Endothelial cell of umbilical vein (primary cell): Measurements from ENCODE around the gene NARS2. TPM values are rescaled to one million over a fixed set of nuclear protein-coding genes. Genes with fewer than 3 reads are reported as not detected.

Experiments
- BruUV-seq: library from RNA; stranded (reverse); fragments of 400-500 nt; replicated peaks from 2 replicates; lab custom pipeline; 2021; lab: Mats Ljungman, UMichigan
- CTCF ChIA-PET: fragments of 300-600, 350-600 bp; sonication (Branson Sonifier 250); formaldehyde crosslinking; loops from one replicate; lab custom pipeline; 2021; ENCODE audit warnings: antibody characterized with exemption, inconsistent platforms; lab: Charles Lee
- POLR2A ChIA-PET: fragments of 300-600, 350-600 bp; sonication (Branson Sonifier 250); formaldehyde crosslinking; loops from one replicate; lab custom pipeline; 2021; ENCODE audit warnings: antibody characterized with exemption, inconsistent platforms; lab: Charles Lee
- DNase-seq: peaks from one replicate; pipeline ENCODE4 v3.0.0-alpha.2; 2011; ENCODE audit warnings: low read depth, low spot score
- FAIRE-seq: peaks from 2 replicates; lab custom pipeline; 2011; peaks lifted over from hg19 to GRCh38; lab: Jason Lieb, UNC
- H2AFZ ChIP-seq: 2 replicates; pipeline ENCODE4 v1.6.0; 2012; ENCODE audit warnings: low read depth, low read length, control low read depth, inconsistent platforms
- H3K27ac ChIP-seq: 2 replicates; pipeline ENCODE4 v1.5.1; 2011; ENCODE audit warnings: low read depth, mild to moderate bottlenecking, control low read depth, low read length, moderate library complexity; ENCODE audit not compliant: insufficient read depth
- H3K27me3 ChIP-seq, 2 experiments: 2 replicates each; pipeline versions ENCODE4 v1.6.0 to v1.6.1; 2011; ENCODE audit warnings: low read length in 2 of 2, mixed read lengths in 1 of 2; ENCODE audit not compliant: control insufficient read depth in 2 of 2, insufficient read depth in 2 of 2
- H3K36me3 ChIP-seq, 2 experiments: 2 replicates in 1 of 2; 3 replicates in 1 of 2; pipeline ENCODE4 v1.5.1; 2011; ENCODE audit warnings: low read length in 2 of 2, mild to moderate bottlenecking in 1 of 2, moderate library complexity in 1 of 2; ENCODE audit not compliant: control insufficient read depth in 2 of 2, insufficient read depth in 2 of 2; ENCODE audit errors: extremely low read depth in 1 of 2
- H3K4me1 ChIP-seq: 3 replicates; pipeline ENCODE4 v1.5.1; 2011; ENCODE audit warnings: mild to moderate bottlenecking, low read length; ENCODE audit not compliant: control insufficient read depth, insufficient read depth; ENCODE audit errors: extremely low read depth
- H3K4me2 ChIP-seq: 2 replicates; pipeline ENCODE4 v1.6.1; 2011; ENCODE audit warnings: low read length, control low read depth, mixed read lengths; ENCODE audit not compliant: insufficient read depth
- H3K4me3 ChIP-seq, 3 experiments: fragments of 200-600 bp in 1 of 3; sonication (generic), shearing (Covaris generic) in 1 of 3; replicated peaks in 1 of 3; 2 replicates each; pipeline ENCODE4 v1.5.1; 2011 to 2016; ENCODE audit warnings: control low read depth in 3 of 3, low read length in 3 of 3, mild to moderate bottlenecking in 2 of 3, inconsistent platforms in 1 of 3, low read depth in 1 of 3, moderate library complexity in 1 of 3; ENCODE audit not compliant: insufficient read depth in 1 of 3
- H3K79me2 ChIP-seq: 2 replicates; pipeline ENCODE4 v1.6.0; 2012; ENCODE audit warnings: low read length, inconsistent platforms; ENCODE audit not compliant: control insufficient read depth, insufficient read depth
- H3K9ac ChIP-seq: replicated peaks from 2 replicates; pipeline ENCODE3; 2011; ENCODE audit warnings: low read length, control low read depth; ENCODE audit not compliant: insufficient read depth; ENCODE audit errors: extremely low read depth
- H3K9me1 ChIP-seq: replicated peaks from 3 replicates; pipeline ENCODE4 v1.6.0; 2011; ENCODE audit warnings: mild to moderate bottlenecking, low read length; ENCODE audit not compliant: control insufficient read depth, insufficient read depth; ENCODE audit errors: extremely low read depth
- H3K9me3 ChIP-seq: replicated peaks from 2 replicates; pipeline ENCODE4 v1.5.1; 2012; ENCODE audit warnings: low read length, inconsistent platforms; ENCODE audit not compliant: control insufficient read depth, insufficient read depth
- H4K20me1 ChIP-seq: replicated peaks from 2 replicates; pipeline ENCODE3; 2011; ENCODE audit warnings: mild to moderate bottlenecking, low read length; ENCODE audit not compliant: control insufficient read depth, insufficient read depth; ENCODE audit errors: extremely low read depth
- EZH2 ChIP-seq: IDR thresholded peaks from 2 replicates; pipeline ENCODE4 v1.6.1; 2012; ENCODE audit warnings: borderline replicate concordance, low read depth, mild to moderate bottlenecking, moderate library complexity, low read length, inconsistent platforms; ENCODE audit not compliant: severe bottlenecking
- FOS ChIP-seq: IDR thresholded peaks from 2 replicates; pipeline ENCODE4 v1.6.1; 2011; ENCODE audit warnings: mild to moderate bottlenecking, low read length, moderate library complexity, borderline replicate concordance; ENCODE audit not compliant: insufficient read depth
- GATA2 ChIP-seq: IDR thresholded peaks from 2 replicates; pipeline ENCODE4 v1.7.0; 2011; ENCODE audit warnings: low read depth, mild to moderate bottlenecking, moderate library complexity, mixed read lengths, low read length; ENCODE audit not compliant: insufficient read length, insufficient read depth
- JUN ChIP-seq: IDR thresholded peaks from 2 replicates; pipeline ENCODE4 v1.6.1; 2011; ENCODE audit warnings: borderline replicate concordance, low read depth; ENCODE audit not compliant: insufficient read length, insufficient read depth
- MYC ChIP-seq: IDR thresholded peaks from one replicate; pipeline ENCODE4 v1.6.1; 2011; ENCODE audit warnings: mild to moderate bottlenecking, low read depth, low read length
- POLR2AphosphoS5 ChIP-seq: IDR thresholded peaks from 2 replicates; pipeline ENCODE4 v1.6.1; 2012; ENCODE audit warnings: low read depth, mild to moderate bottlenecking, control low read depth, low read length, moderate library complexity; ENCODE audit not compliant: insufficient read depth
- dilution Hi-C: fragments of 300-500 bp; cut with MboI; formaldehyde crosslinking; loops from one replicate; pipeline ENCODE4 v1.15.0; 2019; ENCODE audit warnings: low sequenced_read_pairs; ENCODE audit not compliant: extremely low pct_ligation_motif_present
- intact Hi-C: fragments of 100-400 bp; cut with micrococcal nuclease; formaldehyde crosslinking; loops from one replicate; pipeline ENCODE4 v1.10.0; 2022
- polyA plus RNA-seq, 4 experiments: library from polyadenylated mRNA; depleted of rRNA in 3 of 4; stranded (reverse) in 3 of 4; unstranded in 1 of 4; fragments of >200 nt; gene quantifications; 2 replicates each; pipeline versions ENCODE4 v1.2.1 to v1.2.3, GENCODE V29; 2011 to 2012; ENCODE audit warnings: missing spikeins in 1 of 4
- total RNA-seq: library from RNA; stranded (reverse); gene quantifications from 2 replicates; pipeline ENCODE4 v1.2.3, GENCODE V29; 2021
- TF ChIP-seq, protein P1 (sequence below): IDR thresholded peaks from 2 replicates; pipeline ENCODE4 v1.6.1; 2011; ENCODE audit not compliant: insufficient read depth, insufficient read length
- TF ChIP-seq, protein P2 (sequence below), 2 donors: IDR thresholded peaks; 1 replicate in 1 of 2; 2 replicates in 1 of 2; pipeline ENCODE4 v1.5.1; 2011; ENCODE audit warnings: low read length in 2 of 2, mild to moderate bottlenecking in 2 of 2, moderate library complexity in 2 of 2, control low read depth in 1 of 2, inconsistent platforms in 1 of 2, low read depth in 1 of 2; ENCODE audit not compliant: insufficient read depth in 1 of 2; ENCODE audit errors: extremely low read depth in 1 of 2

NARS2 gene
- total and polyA plus RNA-seq, 2 donors (not counting 3 experiments of a cell fraction or from before 2014, with no cell fraction given) = 6.9 to 16.7 TPM

DNA sequence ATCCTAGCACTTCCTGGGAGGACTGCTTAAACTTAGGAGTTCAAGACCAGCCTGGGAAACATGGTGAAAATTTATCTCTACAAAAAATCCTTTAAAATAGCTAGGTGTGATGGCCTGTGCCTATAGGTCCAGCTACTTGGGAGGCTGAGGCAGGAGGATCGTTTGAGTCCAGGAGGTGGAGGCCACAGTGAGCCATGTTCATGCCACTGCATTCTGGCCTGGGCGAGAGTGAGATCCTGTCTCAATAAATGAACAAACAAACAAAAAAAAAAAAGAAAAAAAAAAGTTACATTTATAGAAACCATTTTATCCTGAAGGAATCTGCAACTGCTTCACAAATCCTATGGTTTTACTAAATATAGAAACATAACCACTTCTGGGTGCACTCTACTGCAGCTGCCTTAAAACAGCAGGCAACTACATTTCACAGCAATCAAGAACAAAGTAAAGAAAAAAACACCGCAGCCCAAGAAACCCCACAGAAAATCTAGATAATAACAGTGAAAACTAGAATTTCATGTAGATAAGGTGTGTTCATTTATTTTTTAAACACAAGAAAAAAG, 81.2 kb downstream of the NARS2 start:
- no peaks in the 10 kb centered on the region for H3K9me3 ChIP-seq
- no TSS peak for BruUV-seq
- no peak overlapping the region for H3K9ac ChIP-seq
- no peaks in the 10 kb centered on the region for H3K4me1 ChIP-seq
- FAIRE-seq (no peak), DNase-seq (no peak)
- dilution Hi-C loops = no loop called here
- no peak overlapping the region for H3K27ac ChIP-seq
- H3K27me3 ChIP-seq = no peaks in the 10 kb centered on the region
- CTCF ChIA-PET = interaction anchor here (1.2 to 2.2 kb wide), 5 partner anchors 12 to 71 kb away, joined by 3 to 10 read pairs (median 5); no protein-coding TSS in a partner anchor
- H2AFZ ChIP-seq = no peak overlapping the region
- H3K79me2 ChIP-seq = no peaks in the 10 kb centered on the region
- no peaks in the 10 kb centered on the region for H4K20me1 ChIP-seq
- H3K36me3 ChIP-seq = no peaks in the 10 kb centered on the region
- no peaks in the 10 kb centered on the region for H3K9me1 ChIP-seq
- intact Hi-C loops = no loop called here
- POLR2A ChIA-PET = no interaction called here
- no peak overlapping the region for H3K4me3 ChIP-seq
- H3K4me2 ChIP-seq = no peak overlapping the region
- no peak for TF ChIP-seq FOS
- TF ChIP-seq, protein P1, sequence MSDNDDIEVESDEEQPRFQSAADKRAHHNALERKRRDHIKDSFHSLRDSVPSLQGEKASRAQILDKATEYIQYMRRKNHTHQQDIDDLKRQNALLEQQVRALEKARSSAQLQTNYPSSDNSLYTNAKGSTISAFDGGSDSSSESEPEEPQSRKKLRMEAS = no peak
- TF ChIP-seq, protein P2, sequence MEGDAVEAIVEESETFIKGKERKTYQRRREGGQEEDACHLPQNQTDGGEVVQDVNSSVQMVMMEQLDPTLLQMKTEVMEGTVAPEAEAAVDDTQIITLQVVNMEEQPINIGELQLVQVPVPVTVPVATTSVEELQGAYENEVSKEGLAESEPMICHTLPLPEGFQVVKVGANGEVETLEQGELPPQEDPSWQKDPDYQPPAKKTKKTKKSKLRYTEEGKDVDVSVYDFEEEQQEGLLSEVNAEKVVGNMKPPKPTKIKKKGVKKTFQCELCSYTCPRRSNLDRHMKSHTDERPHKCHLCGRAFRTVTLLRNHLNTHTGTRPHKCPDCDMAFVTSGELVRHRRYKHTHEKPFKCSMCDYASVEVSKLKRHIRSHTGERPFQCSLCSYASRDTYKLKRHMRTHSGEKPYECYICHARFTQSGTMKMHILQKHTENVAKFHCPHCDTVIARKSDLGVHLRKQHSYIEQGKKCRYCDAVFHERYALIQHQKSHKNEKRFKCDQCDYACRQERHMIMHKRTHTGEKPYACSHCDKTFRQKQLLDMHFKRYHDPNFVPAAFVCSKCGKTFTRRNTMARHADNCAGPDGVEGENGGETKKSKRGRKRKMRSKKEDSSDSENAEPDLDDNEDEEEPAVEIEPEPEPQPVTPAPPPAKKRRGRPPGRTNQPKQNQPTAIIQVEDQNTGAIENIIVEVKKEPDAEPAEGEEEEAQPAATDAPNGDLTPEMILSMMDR (IDR thresholded peaks at IDR 0.05; ENCODE audit: extremely low read depth in 1 of 2, insufficient read depth in 1 of 2, low read depth in 1 of 2, low read length in 2 of 2) = no peak
- no peak for TF ChIP-seq JUN
- TF ChIP-seq EZH2 = no peak
- no peak for TF ChIP-seq POLR2AphosphoS5
- TF ChIP-seq MYC = no peak
- no peak for TF ChIP-seq GATA2
